Activated CD4-positive, alpha-beta T cell treated with anti-CD3 and anti-CD28 coated beads for 48 hours (primary cell): ENCODE results near the gene EXPH5.

ENCODE experiments used
- DNase-seq: peaks from one replicate; pipeline ENCODE4 v3.0.0-alpha.2; 2020

Gene EXPH5

DNA sequence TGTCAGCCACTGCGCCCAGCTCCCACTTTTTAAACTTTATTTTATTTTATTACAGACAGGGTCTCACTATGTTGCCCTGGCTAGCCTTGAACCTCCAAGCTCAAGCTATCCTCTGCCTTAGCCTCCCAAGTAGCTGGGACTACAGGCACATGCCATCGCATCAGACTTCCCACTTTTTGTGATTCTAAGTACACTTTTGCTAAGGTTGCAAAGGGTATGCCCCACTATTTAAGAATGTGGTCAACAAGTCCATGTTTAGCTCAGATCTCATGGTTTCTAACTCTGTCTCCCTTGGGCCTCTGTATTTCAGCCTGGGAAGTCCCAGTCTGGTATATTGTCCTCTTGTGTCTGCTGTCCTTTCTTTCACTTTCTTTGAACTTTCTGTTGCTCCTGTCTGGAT, 35.3 kb downstream of the EXPH5 start:
- DNase-seq: no peak

DNA sequence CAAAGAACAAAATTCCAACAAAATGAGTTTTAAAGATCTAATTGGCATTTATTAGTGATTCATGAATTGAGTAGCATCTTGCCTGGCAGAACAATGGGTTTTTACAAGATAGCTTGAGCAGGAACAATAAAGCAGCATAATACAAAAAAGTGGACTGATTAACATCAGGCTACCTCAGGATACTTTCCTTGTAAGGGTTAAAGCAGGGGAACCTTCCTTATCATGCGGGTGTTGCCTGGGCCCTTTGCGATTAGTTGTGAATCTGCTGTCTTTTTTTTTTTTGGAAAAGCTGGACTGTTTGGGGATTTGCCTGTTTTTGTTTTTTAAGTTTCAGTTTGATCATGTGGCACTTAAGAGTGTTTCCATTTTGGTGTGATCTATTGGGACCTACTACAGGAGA, 37.5 kb downstream of the EXPH5 start:
- no peak for DNase-seq

- no peak for DNase-seq
Observed at GRCh38 chr11:108551651-108552462, 41.7 kb downstream of the EXPH5 start.

GRCh38 chr11:108549319-108549885, 44.2 kb downstream of the EXPH5 start:
- DNase-seq: no peak

GRCh38 chr11:108545909-108546501, 47.6 kb downstream of the EXPH5 start:
- no peak for DNase-seq

DNA sequence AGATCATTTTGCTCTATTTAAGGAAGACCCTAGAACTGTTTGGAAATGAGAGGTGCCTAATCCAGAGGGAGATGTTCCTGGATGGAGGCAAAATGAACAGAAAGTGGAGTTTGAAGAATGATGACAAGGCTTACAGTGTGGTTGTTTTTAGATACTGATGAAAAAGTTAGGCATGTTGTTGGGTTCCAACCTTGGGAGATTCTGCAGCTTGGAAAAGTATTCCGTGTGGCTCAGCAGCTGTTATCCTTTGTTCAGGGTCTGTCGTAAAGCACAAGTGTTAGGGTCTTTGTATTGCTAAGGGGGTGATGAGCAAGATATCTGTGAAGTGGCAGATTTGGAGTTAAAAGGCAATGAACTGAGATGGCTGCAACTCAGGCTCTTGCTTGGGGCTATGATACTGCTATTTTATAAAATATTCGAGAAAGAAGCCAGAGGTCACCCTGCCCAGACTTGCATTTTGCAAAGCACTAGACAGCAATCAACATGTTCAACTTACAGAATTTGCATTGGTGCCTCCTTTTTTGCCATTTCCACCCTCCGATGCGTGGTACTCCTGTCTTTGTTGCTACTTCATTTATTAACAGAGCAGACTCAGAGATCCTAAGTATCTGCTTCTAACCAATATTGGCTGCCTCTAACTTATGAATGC, 50.1 kb downstream of the EXPH5 start:
- DNase-seq: no peak

- DNase-seq: no peak
Observed at GRCh38 chr11:108541531-108541930, 52.0 kb downstream of the EXPH5 start.

- no peak for DNase-seq
Observed at GRCh38 chr11:108538502-108538901, 55.1 kb downstream of the EXPH5 start.

GRCh38 chr11:108538022-108538424, 55.5 kb downstream of the EXPH5 start:
- DNase-seq: no peak

DNA sequence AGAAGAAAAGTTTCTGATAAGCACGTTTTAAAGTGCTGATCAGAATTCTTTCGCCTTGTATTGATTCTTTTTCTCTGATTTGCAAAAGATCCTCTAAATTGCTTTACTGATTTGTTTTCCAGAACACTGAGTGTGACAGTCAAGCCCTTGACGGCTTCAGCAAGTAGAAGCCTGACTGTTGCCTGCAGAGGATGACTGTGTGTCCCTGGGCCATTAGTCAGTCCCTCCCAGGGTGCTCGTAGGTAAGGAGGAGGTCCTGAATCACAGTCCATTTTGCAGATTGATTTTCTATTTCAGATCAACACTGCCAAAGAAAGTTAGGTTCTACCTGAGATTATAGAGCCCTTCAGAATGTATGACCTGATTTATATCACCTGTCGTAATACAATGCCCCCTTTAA, 56.8 kb downstream of the EXPH5 start:
- no peak for DNase-seq

DNA sequence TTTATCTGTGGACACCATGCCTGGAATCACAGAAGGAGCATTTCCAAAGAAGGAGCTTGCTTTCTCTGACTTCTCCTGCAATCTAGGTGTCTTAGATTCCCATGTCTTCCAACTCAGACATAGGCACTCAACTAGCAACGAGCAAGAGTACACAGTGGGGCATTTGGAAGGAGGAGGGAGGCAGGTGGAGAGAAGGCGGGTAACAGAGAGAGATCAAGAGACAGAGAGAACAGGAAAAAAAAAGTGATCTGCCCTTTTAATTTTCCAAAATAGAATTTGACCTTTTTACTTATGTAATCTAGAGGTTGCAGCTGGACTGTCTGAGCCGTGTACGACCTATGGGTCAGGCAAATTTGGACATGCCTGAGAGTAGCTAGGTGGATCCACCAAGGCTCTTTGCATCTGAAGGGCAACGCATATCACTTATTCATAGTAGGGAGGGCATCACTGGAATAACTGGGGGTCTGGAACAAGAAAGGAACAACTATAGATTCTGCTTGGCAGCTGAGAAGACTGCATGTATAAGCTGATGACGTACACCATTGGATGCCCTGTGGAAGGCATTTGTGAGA, 58.1 kb downstream of the EXPH5 start:
- DNase-seq: no peak

DNA sequence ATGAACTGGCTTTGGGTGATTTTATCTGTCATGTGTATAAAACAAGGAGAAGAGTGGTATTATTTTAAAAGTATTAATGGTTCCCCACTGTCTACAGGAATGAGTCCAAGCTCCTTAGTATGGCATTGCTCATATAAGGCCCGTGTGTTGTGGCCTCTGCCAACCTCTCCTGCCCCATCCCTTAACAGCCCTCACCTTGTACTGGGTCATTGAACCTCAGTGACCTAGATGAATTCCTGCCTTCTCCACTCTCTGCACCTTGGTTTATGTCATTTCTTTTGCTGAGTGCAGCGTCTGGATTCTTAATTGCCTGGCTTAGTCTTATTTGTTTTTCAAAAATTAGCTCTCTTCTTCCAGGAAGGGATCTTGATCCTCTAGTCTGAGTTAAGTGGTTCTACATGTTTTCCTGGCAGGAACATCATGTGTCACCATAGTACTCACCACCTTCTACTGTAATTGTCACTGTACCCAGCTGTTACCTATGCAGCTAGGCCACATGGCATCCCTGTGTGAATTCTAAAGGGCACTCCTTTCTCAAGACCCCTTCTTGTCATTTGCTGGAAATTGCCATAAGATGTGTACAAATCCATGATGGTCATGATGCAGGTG, 59.2 kb downstream of the EXPH5 start:
- no peak for DNase-seq

DNA sequence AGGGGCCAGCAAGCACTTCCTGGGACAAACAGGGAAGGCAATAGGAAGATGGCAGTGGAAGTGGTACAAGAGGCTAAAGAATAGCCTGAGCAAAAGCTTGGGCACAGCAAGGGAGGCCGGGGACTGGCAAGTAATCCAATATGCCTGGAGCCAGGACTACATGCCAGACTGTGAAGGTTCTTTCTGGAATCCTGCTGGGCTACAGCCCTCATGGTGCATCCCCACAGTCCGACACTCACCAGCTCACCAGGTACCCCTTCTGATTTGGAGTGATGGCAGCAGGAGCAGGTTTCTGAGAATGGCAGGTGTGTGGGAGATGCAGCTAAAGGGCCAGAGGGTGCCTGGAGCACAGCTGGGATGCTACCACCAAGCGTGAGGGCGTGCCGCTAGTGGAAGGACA, 63.1 kb downstream of the EXPH5 start:
- no peak for DNase-seq

DNA sequence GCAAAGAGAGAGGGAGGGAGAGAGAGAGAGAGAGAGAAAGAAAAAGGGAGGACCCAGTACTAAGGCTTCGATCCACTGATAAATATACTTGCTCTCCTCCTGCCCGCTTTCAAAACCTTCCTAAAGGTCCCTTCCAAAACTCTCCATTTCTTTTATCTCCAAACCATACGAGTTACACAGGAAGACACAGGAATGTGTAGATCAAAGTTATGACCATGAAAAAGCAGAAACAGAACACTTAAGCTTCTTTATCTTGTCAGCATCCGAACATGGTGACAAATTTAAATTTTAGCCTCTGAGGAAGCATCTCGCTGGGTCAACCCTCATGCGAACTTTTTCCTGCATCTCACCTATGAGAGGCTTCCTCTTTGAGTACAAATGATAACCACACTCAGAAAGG, 66.2 kb downstream of the EXPH5 start:
- DNase-seq: no peak

DNA sequence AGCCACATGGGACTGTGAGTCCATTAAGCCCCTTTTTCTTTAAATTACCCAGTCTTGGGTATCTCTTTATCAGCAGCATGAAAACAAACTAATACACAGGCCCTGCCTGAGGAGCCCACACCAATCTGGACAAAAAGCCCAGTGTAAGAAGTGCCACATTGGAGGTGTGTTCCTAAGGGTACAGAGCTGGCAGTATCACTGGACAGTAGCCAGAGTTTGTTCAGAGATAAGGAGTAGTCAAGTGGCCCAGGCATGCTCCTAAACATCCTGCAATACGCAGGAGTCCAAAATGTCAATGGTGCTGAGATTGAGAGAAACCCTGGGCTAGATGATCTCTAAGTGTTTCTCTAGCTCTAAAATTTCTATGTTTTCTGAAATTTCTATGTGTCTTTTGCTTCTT, 68.4 kb downstream of the EXPH5 start:
- no peak for DNase-seq

- DNase-seq: no peak
Observed at GRCh38 chr11:108524422-108524821, 69.1 kb downstream of the EXPH5 start.

GRCh38 chr11:108522318-108522717, 71.2 kb downstream of the EXPH5 start:
- no peak for DNase-seq

DNA sequence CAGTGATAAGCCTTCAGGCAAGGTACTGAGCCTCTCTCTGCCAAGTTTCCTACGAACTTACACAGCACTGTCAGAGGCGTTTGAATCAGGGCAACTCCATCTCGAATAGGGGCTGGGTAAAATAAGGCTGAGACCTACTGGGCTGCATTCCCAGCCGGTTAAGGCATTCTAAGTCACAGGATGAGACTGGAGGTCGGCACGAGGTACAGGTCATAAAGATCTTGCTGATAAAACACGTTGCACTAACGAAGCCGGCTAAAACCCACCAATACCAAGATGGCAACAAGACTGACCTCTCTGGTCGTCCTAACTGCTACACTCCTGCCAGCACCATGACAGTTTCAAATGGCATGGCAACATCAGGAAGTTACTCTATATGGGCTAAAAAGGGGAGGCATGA, 75.0 kb downstream of the EXPH5 start:
- no peak for DNase-seq

DNA sequence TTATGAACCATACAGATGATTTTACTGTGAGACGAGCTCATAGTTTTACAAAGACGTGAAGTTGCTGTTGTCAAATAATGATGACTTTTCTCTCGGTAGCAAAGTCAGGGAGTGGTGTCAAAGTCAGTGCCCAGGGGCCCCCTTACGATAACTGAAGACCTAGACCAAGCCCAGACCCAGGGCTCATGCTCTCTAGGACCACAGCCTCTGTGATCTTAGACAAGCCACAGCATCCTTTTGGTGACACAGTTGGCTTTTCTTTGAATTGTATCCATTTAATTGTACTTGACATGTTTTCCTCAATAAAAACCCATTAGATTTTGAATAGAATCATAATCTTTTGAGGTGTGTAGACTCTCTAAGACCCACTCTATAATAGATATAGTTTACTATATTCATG, 77.4 kb downstream of the EXPH5 start:
- DNase-seq: no peak

- DNase-seq: no peak
Observed at GRCh38 chr11:108512708-108513107, 80.9 kb downstream of the EXPH5 start.

DNA sequence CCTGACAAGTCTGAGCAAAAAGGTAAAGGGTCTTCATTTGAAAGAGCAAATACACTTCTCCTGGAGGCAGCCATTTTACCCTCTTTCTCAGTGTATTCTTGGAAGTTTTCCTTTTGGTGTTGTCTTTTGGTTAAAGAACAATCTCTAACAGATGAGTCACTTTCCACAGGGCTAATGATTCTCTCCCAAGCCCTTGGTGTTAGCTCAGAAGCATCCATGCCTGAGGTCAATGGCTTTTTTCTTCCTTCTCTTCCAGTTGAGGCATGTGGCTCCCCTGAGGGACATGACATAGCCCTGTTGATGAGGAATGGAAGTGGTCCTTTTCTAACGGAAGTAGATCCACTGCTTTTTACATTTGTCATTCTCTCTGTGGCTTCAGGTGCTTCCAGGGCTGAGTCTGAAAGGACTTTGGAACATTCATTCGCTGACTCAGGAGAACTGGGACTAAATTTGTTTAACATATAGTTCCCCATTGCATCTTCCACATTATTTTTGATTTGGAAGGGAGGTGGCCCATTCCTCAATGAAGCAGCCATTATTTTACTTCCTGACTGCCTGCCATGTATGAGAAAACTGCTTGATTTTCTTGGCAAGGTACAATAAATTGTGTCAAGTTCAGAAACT, 81.6 kb downstream of the EXPH5 start:
- DNase-seq: no peak
